WTC11 (cell line): Measurements from ENCODE around the gene LVRN. TPM values are rescaled to one million over a fixed set of nuclear protein-coding genes. Genes with fewer than 3 reads are reported as not detected.

Experiments used
- ATAC-seq: fragments of 200-7000 bp; cut with Tn5 transposase; 2 replicates; pipeline ENCODE4 v1.10.0; 2021; ENCODE audit warnings: mild to moderate bottlenecking, moderate library complexity
- CTCF ChIA-PET: fragments of 300-600 bp; sonication (Branson Sonifier 250); formaldehyde crosslinking; loops from one replicate; lab custom pipeline; 2021; ENCODE audit warnings: antibody characterized with exemption; lab: Charles Lee
- POLR2A ChIA-PET: fragments of 350-600 bp; sonication (Branson Sonifier 250); formaldehyde crosslinking; loops from one replicate; lab custom pipeline; 2021; ENCODE audit warnings: antibody characterized with exemption; lab: Charles Lee
- DNase-seq: peaks from one replicate; pipeline ENCODE4 v3.0.0; 2021; ENCODE audit warnings: low spot score
- H3K27ac Mint-ChIP-seq: 2 replicates; pipeline ENCODE4 v1.8.0; 2021; ENCODE audit warnings: mixed read lengths
- H3K27me3 Mint-ChIP-seq: 2 replicates; pipeline ENCODE4 v1.8.0; 2021; ENCODE audit warnings: low read depth, mild to moderate bottlenecking, moderate library complexity, mixed read lengths
- H3K36me3 Mint-ChIP-seq: 2 replicates; pipeline ENCODE4 v1.8.0; 2021; ENCODE audit warnings: mixed read lengths
- H3K4me1 Mint-ChIP-seq: 2 replicates; pipeline ENCODE4 v1.8.0; 2022; ENCODE audit warnings: mixed read lengths
- H3K4me3 Mint-ChIP-seq: 2 replicates; pipeline ENCODE4 v1.8.0; 2021; ENCODE audit warnings: mild to moderate bottlenecking, moderate library complexity, mixed read lengths
- H3K9me3 Mint-ChIP-seq: 2 replicates; pipeline ENCODE4 v1.8.0; 2021; ENCODE audit warnings: mixed read lengths
- ATF6 ChIP-seq: sonication (generic); formaldehyde crosslinking; IDR thresholded peaks from 2 replicates; pipeline ENCODE4 v1.8.1; 2023; ENCODE audit warnings: mild to moderate bottlenecking, missing genetic modification reagents
- EMX1 ChIP-seq: fragments of 250-450 bp; sonication (Bioruptor Pico); IDR thresholded peaks from 2 replicates; pipeline ENCODE4 v1.8.0; 2021; ENCODE audit warnings: mild to moderate bottlenecking
- ERG ChIP-seq: fragments of 250-450 bp; sonication (Bioruptor Pico); IDR thresholded peaks from 2 replicates; pipeline ENCODE4 v1.8.0; 2021; ENCODE audit warnings: mild to moderate bottlenecking
- FOXK1 ChIP-seq: sonication (generic); formaldehyde crosslinking; IDR thresholded peaks from 2 replicates; pipeline ENCODE4 v1.8.0; 2022; ENCODE audit warnings: mild to moderate bottlenecking, moderate library complexity, missing genetic modification reagents
- GABPB1 ChIP-seq: sonication (generic); formaldehyde crosslinking; IDR thresholded peaks from 2 replicates; pipeline ENCODE4 v1.8.1; 2023; ENCODE audit warnings: mild to moderate bottlenecking, missing genetic modification reagents
- GRHL2 ChIP-seq: fragments of 250-450 bp; sonication (Bioruptor Pico); IDR thresholded peaks from 2 replicates; pipeline ENCODE4 v1.8.0; 2022; ENCODE audit warnings: mild to moderate bottlenecking, moderate library complexity; ENCODE audit not compliant: insufficient replicate concordance, severe bottlenecking
- HMGXB4 ChIP-seq: sonication (generic); formaldehyde crosslinking; IDR thresholded peaks from 2 replicates; pipeline ENCODE4 v1.8.1; 2023; ENCODE audit warnings: mild to moderate bottlenecking, moderate library complexity, missing genetic modification reagents
- IRF1 ChIP-seq: sonication (generic); formaldehyde crosslinking; IDR thresholded peaks from 2 replicates; pipeline ENCODE4 v1.8.0; 2023; ENCODE audit warnings: missing genetic modification reagents
- NFATC4 ChIP-seq: fragments of 250-450 bp; sonication (Bioruptor Pico); IDR thresholded peaks from 2 replicates; pipeline ENCODE4 v1.9.0; 2021; ENCODE audit warnings: mild to moderate bottlenecking
- OVOL2 ChIP-seq: fragments of 250-450 bp; sonication (Bioruptor Pico); IDR thresholded peaks from 2 replicates; pipeline ENCODE4 v1.9.0; 2021; ENCODE audit warnings: mild to moderate bottlenecking, borderline replicate concordance
- PRRX2 ChIP-seq: fragments of 250-450 bp; sonication (Bioruptor Pico); IDR thresholded peaks from 2 replicates; pipeline ENCODE4 v1.8.0; 2021; ENCODE audit warnings: mild to moderate bottlenecking
- RELA ChIP-seq: sonication (generic); formaldehyde crosslinking; IDR thresholded peaks from 2 replicates; pipeline ENCODE4 v1.8.1; 2022; ENCODE audit warnings: missing genetic modification reagents, mild to moderate bottlenecking, borderline replicate concordance
- SMAD3 ChIP-seq: sonication (generic); formaldehyde crosslinking; IDR thresholded peaks from 2 replicates; pipeline ENCODE4 v1.8.0; 2022; ENCODE audit warnings: missing genetic modification reagents, mild to moderate bottlenecking, borderline replicate concordance
- SP1 ChIP-seq: sonication (generic); formaldehyde crosslinking; conservative IDR thresholded peaks from 2 replicates; pipeline ENCODE4 v1.8.1; 2022; ENCODE audit warnings: missing genetic modification reagents
- TCF7 ChIP-seq: sonication (generic); formaldehyde crosslinking; IDR thresholded peaks from 2 replicates; pipeline ENCODE4 v1.8.0; 2022; ENCODE audit warnings: mild to moderate bottlenecking, low read depth, missing genetic modification reagents, moderate library complexity
- ZNF138 ChIP-seq: sonication (generic); formaldehyde crosslinking; conservative IDR thresholded peaks from 2 replicates; pipeline ENCODE4 v1.8.1; 2022; ENCODE audit warnings: mild to moderate bottlenecking, moderate library complexity, missing genetic modification reagents
- ZNF263 ChIP-seq: sonication (generic); formaldehyde crosslinking; IDR thresholded peaks from 2 replicates; pipeline ENCODE4 v1.8.1; 2022; ENCODE audit warnings: low read depth, mild to moderate bottlenecking, moderate library complexity, missing genetic modification reagents
- ZNF396 ChIP-seq: fragments of 250-450 bp; sonication (Bioruptor Pico); IDR thresholded peaks from 2 replicates; pipeline ENCODE4 v1.8.0; 2021; ENCODE audit warnings: mild to moderate bottlenecking, moderate library complexity, borderline replicate concordance
- ZNF671 ChIP-seq: fragments of 250-450 bp; sonication (Bioruptor Pico); IDR thresholded peaks from 2 replicates; pipeline ENCODE4 v1.8.0; 2021; ENCODE audit warnings: mild to moderate bottlenecking
- total RNA-seq: library from RNA; stranded (reverse); gene quantifications from 3 replicates; pipeline ENCODE4 v1.2.3, GENCODE V29; 2021
- TF ChIP-seq, protein P1 (sequence below): sonication (generic); formaldehyde crosslinking; IDR thresholded peaks from 2 replicates; pipeline ENCODE4 v1.8.0; 2023; ENCODE audit warnings: mild to moderate bottlenecking, missing genetic modification reagents
- TF ChIP-seq, protein P2 (sequence below): fragments of 250-450 bp; sonication (Bioruptor Pico); IDR thresholded peaks from 2 replicates; pipeline ENCODE4 v1.9.0; 2021; ENCODE audit warnings: mild to moderate bottlenecking
- TF ChIP-seq, protein P3 (sequence below): sonication (generic); formaldehyde crosslinking; IDR thresholded peaks from 2 replicates; pipeline ENCODE4 v1.8.0; 2022; ENCODE audit warnings: mild to moderate bottlenecking, missing genetic modification reagents

LVRN gene
- total RNA-seq, 1 experiment from 2014 or later = 0.13 TPM

GRCh38 chr5:115954144-115954543, 8.1 kb upstream of the LVRN start (continued):
- no peak for TF ChIP-seq ZNF671
- no peak for TF ChIP-seq ERG (CRISPR knock-in tag)
- TF ChIP-seq ZNF138 = no peak
- no peak for TF ChIP-seq HMGXB4
- TF ChIP-seq EMX1 (CRISPR knock-in tag) = no peak
- TF ChIP-seq GRHL2 (CRISPR knock-in tag) = no peak
- TF ChIP-seq, protein P1, sequence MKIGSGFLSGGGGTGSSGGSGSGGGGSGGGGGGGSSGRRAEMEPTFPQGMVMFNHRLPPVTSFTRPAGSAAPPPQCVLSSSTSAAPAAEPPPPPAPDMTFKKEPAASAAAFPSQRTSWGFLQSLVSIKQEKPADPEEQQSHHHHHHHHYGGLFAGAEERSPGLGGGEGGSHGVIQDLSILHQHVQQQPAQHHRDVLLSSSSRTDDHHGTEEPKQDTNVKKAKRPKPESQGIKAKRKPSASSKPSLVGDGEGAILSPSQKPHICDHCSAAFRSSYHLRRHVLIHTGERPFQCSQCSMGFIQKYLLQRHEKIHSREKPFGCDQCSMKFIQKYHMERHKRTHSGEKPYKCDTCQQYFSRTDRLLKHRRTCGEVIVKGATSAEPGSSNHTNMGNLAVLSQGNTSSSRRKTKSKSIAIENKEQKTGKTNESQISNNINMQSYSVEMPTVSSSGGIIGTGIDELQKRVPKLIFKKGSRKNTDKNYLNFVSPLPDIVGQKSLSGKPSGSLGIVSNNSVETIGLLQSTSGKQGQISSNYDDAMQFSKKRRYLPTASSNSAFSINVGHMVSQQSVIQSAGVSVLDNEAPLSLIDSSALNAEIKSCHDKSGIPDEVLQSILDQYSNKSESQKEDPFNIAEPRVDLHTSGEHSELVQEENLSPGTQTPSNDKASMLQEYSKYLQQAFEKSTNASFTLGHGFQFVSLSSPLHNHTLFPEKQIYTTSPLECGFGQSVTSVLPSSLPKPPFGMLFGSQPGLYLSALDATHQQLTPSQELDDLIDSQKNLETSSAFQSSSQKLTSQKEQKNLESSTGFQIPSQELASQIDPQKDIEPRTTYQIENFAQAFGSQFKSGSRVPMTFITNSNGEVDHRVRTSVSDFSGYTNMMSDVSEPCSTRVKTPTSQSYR (CRISPR knock-in tag) = no peak
- TF ChIP-seq PRRX2 (CRISPR knock-in tag) = no peak
- TF ChIP-seq ATF6 (CRISPR knock-in tag) = no peak
- no peak for TF ChIP-seq OVOL2 (CRISPR knock-in tag)
- no peak for TF ChIP-seq TCF7
- TF ChIP-seq, protein P2, sequence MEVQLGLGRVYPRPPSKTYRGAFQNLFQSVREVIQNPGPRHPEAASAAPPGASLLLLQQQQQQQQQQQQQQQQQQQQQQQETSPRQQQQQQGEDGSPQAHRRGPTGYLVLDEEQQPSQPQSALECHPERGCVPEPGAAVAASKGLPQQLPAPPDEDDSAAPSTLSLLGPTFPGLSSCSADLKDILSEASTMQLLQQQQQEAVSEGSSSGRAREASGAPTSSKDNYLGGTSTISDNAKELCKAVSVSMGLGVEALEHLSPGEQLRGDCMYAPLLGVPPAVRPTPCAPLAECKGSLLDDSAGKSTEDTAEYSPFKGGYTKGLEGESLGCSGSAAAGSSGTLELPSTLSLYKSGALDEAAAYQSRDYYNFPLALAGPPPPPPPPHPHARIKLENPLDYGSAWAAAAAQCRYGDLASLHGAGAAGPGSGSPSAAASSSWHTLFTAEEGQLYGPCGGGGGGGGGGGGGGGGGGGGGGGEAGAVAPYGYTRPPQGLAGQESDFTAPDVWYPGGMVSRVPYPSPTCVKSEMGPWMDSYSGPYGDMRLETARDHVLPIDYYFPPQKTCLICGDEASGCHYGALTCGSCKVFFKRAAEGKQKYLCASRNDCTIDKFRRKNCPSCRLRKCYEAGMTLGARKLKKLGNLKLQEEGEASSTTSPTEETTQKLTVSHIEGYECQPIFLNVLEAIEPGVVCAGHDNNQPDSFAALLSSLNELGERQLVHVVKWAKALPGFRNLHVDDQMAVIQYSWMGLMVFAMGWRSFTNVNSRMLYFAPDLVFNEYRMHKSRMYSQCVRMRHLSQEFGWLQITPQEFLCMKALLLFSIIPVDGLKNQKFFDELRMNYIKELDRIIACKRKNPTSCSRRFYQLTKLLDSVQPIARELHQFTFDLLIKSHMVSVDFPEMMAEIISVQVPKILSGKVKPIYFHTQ (CRISPR knock-in tag) = no peak
- TF ChIP-seq ZNF396 (CRISPR knock-in tag) = no peak

DNA sequence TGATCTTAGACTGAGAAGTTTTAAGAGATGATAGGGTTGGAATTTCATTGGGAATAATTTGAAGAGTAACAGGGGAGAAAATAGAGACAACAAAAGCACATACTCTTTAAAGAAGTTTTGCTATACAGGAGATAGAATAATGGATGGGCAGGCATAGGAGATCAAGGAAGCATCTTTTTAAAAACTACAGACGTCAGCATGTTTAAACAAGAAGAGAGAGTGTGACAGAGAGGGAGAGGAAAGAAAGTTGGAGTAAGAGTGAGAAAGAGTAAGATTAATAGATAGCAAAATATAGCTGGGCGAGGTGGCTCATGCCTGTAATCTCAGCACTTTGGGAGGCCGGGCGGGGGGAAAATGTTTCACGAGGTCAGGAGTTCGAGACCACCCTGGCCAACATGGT, 5.3 kb upstream of the LVRN start:
- Mint-ChIP-seq H3K27me3 (peaks cover 29% of the 10 kb centered on the region), H3K27ac (no peak overlapping the region), H3K4me3 (no peak overlapping the region), H3K4me1 (peaks cover 27% of the 10 kb centered on the region), H3K9me3 (no peaks in the 10 kb centered on the region), H3K36me3 (no peaks in the 10 kb centered on the region)
- TF ChIP-seq RELA (CRISPR knock-in tag) = no peak
- no peak for TF ChIP-seq SP1 (CRISPR knock-in tag)
- no peak for TF ChIP-seq NFATC4 (CRISPR knock-in tag)
- TF ChIP-seq SMAD3 (CRISPR knock-in tag) = no peak
- TF ChIP-seq GABPB1 (CRISPR knock-in tag) = no peak
- no peak for TF ChIP-seq FOXK1 (CRISPR knock-in tag)
- no peak for TF ChIP-seq ZNF263 (CRISPR knock-in tag)
- TF ChIP-seq, protein P3, sequence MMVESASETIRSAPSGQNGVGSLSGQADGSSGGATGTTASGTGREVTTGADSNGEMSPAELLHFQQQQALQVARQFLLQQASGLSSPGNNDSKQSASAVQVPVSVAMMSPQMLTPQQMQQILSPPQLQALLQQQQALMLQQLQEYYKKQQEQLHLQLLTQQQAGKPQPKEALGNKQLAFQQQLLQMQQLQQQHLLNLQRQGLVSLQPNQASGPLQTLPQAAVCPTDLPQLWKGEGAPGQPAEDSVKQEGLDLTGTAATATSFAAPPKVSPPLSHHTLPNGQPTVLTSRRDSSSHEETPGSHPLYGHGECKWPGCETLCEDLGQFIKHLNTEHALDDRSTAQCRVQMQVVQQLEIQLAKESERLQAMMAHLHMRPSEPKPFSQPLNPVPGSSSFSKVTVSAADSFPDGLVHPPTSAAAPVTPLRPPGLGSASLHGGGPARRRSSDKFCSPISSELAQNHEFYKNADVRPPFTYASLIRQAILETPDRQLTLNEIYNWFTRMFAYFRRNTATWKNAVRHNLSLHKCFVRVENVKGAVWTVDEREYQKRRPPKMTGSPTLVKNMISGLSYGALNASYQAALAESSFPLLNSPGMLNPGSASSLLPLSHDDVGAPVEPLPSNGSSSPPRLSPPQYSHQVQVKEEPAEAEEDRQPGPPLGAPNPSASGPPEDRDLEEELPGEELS (CRISPR knock-in tag) = no peak
- TF ChIP-seq IRF1 (CRISPR knock-in tag) = no peak
- no peak for TF ChIP-seq PRRX2 (CRISPR knock-in tag)
- ATAC-seq (no peak), DNase-seq (no peak)
- ChIA-PET CTCF (no interaction called here), POLR2A (no interaction called here)
